Retinal pigment epithelial cell (primary cell): ENCODE data around the gene NCCRP1.

Source experiments
- DNase-seq: peaks from one replicate; pipeline ENCODE4 v3.0.0-alpha.2; 2010; ENCODE audit warnings: low read depth
- H3K4me3 ChIP-seq: 2 replicates; pipeline ENCODE4 v1.5.1; 2011; ENCODE audit warnings: mild to moderate bottlenecking, low read length, control low read depth, moderate library complexity
- TF ChIP-seq, protein P1 (sequence below): conservative IDR thresholded peaks from 2 replicates; pipeline ENCODE4 v1.5.1; 2011; ENCODE audit warnings: low read depth, low read length, control low read depth, inconsistent platforms

NCCRP1 gene

DNA sequence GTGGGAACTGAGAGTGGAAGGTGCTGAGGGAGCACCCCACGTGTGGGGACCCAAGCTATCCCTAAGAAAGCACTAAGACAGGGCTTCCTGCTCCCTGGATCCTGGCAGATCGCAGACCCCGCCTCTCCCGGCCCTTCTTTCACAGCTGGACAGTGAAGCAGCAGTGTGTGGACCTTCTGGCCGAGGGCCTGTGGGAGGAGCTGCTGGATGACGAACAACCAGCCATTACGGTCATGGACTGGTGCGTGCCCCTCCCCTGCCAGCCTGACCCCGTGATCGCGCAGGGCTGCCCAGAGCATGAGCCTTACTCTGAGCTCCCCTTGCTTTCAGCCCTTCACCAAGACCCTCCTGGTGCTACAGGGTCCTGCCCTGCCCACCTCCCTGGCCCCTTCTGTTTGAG is 2.3 kb downstream of the NCCRP1 start:
- H3K4me3 ChIP-seq: no peak overlapping the region
- DNase-seq: peak; percentile 26
- TF ChIP-seq, protein P1, sequence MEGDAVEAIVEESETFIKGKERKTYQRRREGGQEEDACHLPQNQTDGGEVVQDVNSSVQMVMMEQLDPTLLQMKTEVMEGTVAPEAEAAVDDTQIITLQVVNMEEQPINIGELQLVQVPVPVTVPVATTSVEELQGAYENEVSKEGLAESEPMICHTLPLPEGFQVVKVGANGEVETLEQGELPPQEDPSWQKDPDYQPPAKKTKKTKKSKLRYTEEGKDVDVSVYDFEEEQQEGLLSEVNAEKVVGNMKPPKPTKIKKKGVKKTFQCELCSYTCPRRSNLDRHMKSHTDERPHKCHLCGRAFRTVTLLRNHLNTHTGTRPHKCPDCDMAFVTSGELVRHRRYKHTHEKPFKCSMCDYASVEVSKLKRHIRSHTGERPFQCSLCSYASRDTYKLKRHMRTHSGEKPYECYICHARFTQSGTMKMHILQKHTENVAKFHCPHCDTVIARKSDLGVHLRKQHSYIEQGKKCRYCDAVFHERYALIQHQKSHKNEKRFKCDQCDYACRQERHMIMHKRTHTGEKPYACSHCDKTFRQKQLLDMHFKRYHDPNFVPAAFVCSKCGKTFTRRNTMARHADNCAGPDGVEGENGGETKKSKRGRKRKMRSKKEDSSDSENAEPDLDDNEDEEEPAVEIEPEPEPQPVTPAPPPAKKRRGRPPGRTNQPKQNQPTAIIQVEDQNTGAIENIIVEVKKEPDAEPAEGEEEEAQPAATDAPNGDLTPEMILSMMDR: no peak

DNA sequence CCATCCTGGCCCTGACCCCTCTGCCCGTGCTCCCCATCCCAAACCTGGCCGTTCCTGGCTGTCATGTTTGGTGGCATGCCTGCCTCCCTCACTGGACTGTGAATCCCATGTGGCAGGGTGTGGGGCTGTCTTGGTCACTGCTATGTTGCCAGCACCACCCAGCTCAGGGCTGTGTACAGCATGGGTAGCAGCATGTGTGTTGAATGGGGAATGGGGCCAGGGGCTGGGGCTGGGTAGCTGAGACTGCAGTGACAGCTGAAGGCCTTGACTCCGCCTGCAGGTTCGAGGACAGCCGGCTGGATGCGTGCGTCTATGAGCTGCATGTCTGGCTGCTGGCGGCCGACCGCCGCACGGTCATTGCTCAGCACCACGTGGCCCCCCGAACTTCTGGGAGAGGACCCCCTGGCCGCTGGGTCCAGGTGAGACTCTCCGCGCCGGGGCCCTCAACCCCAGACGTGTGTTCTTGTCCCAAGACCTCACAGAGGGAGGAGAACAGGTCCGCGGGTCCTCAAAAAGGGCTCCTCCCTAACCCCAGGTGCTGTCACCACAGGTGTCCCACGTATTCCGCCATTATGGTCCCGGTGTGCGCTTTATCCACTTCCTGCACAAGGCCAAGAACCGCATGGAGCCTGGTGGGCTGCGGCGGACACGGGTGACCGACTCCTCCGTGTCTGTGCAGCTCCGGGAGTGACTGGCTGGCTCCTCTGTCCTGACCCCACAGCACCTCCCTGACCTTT is 3.5 kb downstream of the NCCRP1 start:
- TF ChIP-seq, protein P1: no peak
- DNase-seq: no peak
- H3K4me3 ChIP-seq: no peak overlapping the region

DNA sequence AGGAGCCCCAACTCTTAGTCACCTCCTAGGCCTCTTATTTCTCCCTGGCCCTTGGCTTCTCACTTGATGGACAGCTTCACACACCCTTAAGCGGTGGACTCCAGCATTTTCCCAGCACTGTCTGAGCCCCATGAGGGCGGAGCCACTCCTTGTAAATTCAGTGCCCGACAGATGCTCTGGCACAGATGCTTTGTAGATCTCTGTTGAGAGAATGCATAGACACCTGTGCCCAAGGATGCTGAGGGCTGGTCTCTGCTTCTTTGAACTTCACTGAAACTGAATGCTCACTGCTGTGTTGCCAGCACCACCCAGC is 4.0 kb downstream of the NCCRP1 start:
- DNase-seq: no peak
- no peak overlapping the region for H3K4me3 ChIP-seq
- TF ChIP-seq, protein P1: no peak

DNA sequence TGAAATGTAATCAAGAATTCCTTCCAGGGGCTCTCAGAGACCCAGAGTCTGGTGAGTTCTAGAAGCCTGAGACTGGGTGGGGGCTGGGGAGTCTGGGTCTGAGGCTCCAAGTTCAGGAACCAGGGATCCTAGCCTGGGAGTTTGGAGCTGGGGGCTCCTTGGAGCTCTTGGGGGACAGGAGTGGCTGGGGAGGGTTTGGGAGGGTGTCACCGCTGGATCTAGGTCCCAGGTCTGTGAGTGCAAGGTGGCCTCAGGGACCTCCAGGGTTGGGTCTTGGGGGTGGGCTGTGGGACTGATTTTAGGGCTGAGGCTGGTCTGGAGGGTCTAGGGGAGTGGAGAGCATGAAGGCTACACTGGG is 6.2 kb downstream of the NCCRP1 start:
- TF ChIP-seq, protein P1: no peak
- no peak overlapping the region for H3K4me3 ChIP-seq
- DNase-seq: no peak

DNA sequence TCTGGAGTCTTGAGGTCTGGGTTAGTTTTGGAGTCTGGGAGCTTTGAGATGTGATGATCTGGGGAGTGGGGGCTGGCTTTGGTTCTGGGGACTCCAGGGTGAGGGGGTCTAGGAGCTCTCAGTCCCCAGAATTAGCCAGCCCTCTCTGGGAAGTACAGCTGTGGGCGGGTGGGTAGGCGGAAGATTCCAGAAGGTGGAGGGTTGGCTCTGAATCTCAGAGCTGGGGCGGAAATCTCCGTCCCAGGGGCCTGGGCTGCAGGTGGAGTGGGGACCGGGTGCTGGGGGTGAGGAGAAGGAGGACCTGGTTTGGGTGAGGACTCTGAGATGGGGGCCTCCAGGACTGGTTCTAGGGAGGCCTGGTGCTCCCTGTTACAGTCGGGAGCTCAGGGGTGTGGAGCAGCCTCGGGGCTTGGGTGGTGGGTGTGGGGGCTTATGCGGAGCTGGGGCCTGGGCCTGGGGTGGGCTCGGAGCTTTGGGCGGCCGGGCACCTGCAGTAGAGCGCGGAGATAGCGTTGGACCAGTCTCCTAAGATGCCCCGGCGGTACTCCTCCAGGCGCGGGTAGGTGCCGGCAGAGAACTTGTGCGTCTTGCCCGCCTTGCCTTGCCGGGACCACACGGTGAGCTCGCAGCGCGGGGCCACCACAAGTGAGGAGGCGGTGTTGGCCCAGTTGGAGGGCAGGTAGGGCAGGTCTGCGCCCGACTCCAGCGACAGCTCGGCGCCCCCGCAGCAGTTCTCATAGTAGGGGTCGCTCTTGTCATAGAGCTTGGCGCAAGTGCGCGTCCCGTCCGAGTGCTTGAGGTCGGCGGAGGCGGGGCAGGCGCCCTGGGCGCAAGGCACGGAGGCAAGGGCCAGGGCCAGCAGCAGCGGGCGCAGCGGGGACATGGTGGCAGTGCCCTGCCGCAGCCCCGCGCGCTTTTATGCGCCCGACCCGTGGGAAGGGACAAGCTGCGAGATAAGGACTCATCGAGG is 6.9 kb downstream of the NCCRP1 start, which contains the start of gene SYCN:
Gene SYCN (minus strand): TSS at position 892 of the 970 bp plus-strand sequence. CDS start 9 bp downstream, at position 883.
- TF ChIP-seq, protein P1: no peak
- no peak within 1 kb of the TSS for H3K4me3 ChIP-seq

DNA sequence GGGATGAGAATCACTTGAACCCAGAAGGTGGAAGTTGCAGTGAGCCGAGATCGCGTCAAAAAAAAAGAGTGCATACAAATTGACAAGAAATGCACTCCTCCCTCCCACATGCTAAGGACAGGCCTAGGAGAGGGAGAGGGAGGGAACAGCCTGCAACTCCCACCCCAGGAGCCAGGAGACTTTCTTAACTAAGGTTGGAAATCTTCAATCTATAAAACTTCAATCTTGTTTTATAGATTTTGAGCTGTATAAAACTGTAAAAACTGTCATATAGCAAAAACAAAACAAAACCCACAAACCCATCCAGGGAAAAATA is 8.6 kb downstream of the NCCRP1 start:
- H3K4me3 ChIP-seq: no peak overlapping the region
- no peak for DNase-seq
- TF ChIP-seq, protein P1: no peak

More for the DNA sequence above, 6.9 kb downstream of the NCCRP1 start, which contains the start of gene SYCN:
- no peak for DNase-seq

DNA sequence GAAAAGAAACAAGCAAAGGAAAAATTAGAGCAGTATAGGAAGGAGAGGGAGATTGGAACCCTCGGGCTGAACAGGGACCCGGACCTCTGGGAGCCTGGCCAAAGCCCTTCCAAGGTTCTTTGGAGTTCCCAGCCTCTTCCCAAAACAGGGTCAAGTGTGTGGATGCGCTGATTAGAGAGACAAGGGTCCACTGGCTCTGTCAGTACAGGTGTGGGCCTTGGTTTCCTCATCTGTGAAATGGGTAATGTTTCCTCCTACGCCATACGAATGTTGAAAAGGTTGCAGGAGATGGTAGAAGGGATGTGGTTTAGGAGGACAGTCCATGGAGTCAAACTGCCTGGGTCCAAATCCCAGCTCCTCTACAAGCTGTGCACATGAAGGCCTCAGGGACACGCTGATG is 9.4 kb downstream of the NCCRP1 start:
- TF ChIP-seq, protein P1: no peak
- no peak for DNase-seq

More for the DNA sequence above, 9.4 kb downstream of the NCCRP1 start:
- no peak overlapping the region for H3K4me3 ChIP-seq
